Ovary (tissue), 3 donors: ENCODE results near the gene FBXO42.

Experiments
- CTCF ChIP-seq, 3 donors: fragments of 450-650 bp in 2 of 3; fragments of 200-600 bp in 1 of 3; IDR thresholded peaks; one replicate each; pipeline versions ENCODE4 v1.5.1 to v1.8.0; 2016 to 2022; ENCODE audit warnings: antibody characterized with exemption in 3 of 3, mild to moderate bottlenecking in 1 of 3
- EP300 ChIP-seq: sonication (generic); formaldehyde crosslinking; IDR thresholded peaks from one replicate; pipeline ENCODE4 v1.6.1; 2017; ENCODE audit warnings: antibody characterized with exemption
- donor health status: DM: no; HTN: no; CAD: no.

GRCh38 chr1:16374266-16374665, 22.0 kb upstream of the FBXO42 start:
- TF ChIP-seq CTCF (IDR thresholded peaks at IDR 0.05), result no peak
- TF ChIP-seq EP300, result no peak
